H1 (cell line): ENCODE data around the gene FAM168B. TPM values are rescaled to one million over a fixed set of nuclear protein-coding genes. Genes with fewer than 3 reads are reported as not detected.

Experiments
- ASH2L ChIP-seq: fragments of 200-600, 300-600 bp; sonication (generic); IDR thresholded peaks from one replicate; pipeline ENCODE4 v1.7.1; 2017; ENCODE audit warnings: low read length
- BCL11A ChIP-seq, 2 experiments: IDR thresholded peaks; one replicate each; pipeline ENCODE4 v1.6.1; 2011; ENCODE audit warnings: low read depth in 2 of 2, low read length in 2 of 2, mild to moderate bottlenecking in 2 of 2
- EP300 ChIP-seq, 2 experiments: IDR thresholded peaks; 1 replicate in 1 of 2; 2 replicates in 1 of 2; pipeline ENCODE4 v1.6.1; 2011 to 2012; ENCODE audit warnings: low read depth in 2 of 2, low read length in 2 of 2, mild to moderate bottlenecking in 2 of 2, borderline replicate concordance in 1 of 2, inconsistent platforms in 1 of 2, moderate library complexity in 1 of 2
- HDAC6 ChIP-seq: IDR thresholded peaks from one replicate; pipeline ENCODE4 v1.7.1; 2012; ENCODE audit warnings: low read depth, mild to moderate bottlenecking, inconsistent platforms, low read length, moderate library complexity
- RFX5 ChIP-seq: IDR thresholded peaks from 2 replicates; pipeline ENCODE4 v1.6.1; 2011; ENCODE audit warnings: low read depth, low read length, improper control_type of control experiment, borderline replicate concordance
- RNF2 ChIP-seq: fragments of 200-900, 300-1000 bp; sonication (generic); IDR thresholded peaks from 2 replicates; pipeline ENCODE4 v1.7.1; 2016; ENCODE audit warnings: borderline replicate concordance, low read depth, mild to moderate bottlenecking, antibody characterized with exemption, low read length; ENCODE audit not compliant: poor library complexity, severe bottlenecking; ENCODE audit errors: missing control alignments
- RXRA ChIP-seq: IDR thresholded peaks from 2 replicates; pipeline ENCODE4 v1.6.1; 2011; ENCODE audit warnings: low read depth, mild to moderate bottlenecking, low read length, moderate library complexity; ENCODE audit not compliant: insufficient read depth
- polyA plus RNA-seq, 7 experiments: library from polyadenylated mRNA; depleted of rRNA in 3 of 7; stranded (reverse) in 5 of 7; unstranded in 2 of 7; fragments of >200 nt in 5 of 7; fragments of 200-250 nt in 2 of 7; gene quantifications; 1 replicate in 5 of 7; 2 replicates in 1 of 7; 4 replicates in 1 of 7; pipeline versions ENCODE4 v1.2.1 to v1.2.3, GENCODE V29; 2011 to 2013; ENCODE audit warnings: missing spikeins in 2 of 7, mixed read lengths in 2 of 7
- total RNA-seq: library from RNA; stranded (reverse); fragmentation: NEBNext Ultra II Directional; extraction: Animal tissue kit (Norgen Biotek cat#: 25700); gene quantifications from 2 replicates; pipeline ENCODE4 v1.2.1, GENCODE V29; 2021
- TF ChIP-seq, protein P1 (sequence below): IDR thresholded peaks from 2 replicates; pipeline ENCODE4 v1.6.1; 2011; ENCODE audit warnings: low read depth, mild to moderate bottlenecking, low read length; ENCODE audit not compliant: insufficient read depth

Gene FAM168B
- total and polyA plus RNA-seq, 2 of the 8 experiments (the other 6 are each of a cell fraction or from before 2014, with no cell fraction given), result 61.9 to 123 TPM

DNA sequence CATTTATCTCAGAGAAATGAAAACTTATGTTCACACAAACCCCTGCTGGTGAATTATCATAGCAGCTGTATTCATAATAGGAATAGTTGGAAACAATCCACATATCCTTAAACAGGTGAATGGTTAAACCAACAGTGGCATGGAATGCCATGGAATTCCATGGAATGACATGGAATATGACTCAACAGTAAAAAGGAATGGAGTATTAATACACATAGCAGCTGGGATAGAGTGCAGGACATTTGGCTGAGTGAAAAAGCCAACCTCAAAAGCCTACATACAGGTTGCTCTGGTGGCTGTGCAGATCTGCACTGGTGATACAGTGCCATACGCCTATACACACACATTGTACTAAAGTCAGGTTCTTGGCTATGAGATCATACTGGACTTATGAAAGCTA lies 69.5 kb downstream of the FAM168B start (continued):
- TF ChIP-seq, protein P1, sequence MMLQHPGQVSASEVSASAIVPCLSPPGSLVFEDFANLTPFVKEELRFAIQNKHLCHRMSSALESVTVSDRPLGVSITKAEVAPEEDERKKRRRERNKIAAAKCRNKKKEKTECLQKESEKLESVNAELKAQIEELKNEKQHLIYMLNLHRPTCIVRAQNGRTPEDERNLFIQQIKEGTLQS, result no peak
- TF ChIP-seq RFX5, result no peak
- no peak for TF ChIP-seq RXRA
- no peak for TF ChIP-seq HDAC6
- TF ChIP-seq EP300 (IDR thresholded peaks at IDR 0.05; ENCODE audit: borderline replicate concordance in 1 of 2, low read depth in 2 of 2, low read length in 2 of 2), result no peak
- no peak for TF ChIP-seq RNF2
- TF ChIP-seq ASH2L, result no peak
- TF ChIP-seq BCL11A (IDR thresholded peaks at IDR 0.05; ENCODE audit: low read depth in 2 of 2, low read length in 2 of 2), result no peak
- TF ChIP-seq, all 59 proteins: peak for 0
